ENCODE measurements around the gene PHC3.

The PHC3 gene

DNA sequence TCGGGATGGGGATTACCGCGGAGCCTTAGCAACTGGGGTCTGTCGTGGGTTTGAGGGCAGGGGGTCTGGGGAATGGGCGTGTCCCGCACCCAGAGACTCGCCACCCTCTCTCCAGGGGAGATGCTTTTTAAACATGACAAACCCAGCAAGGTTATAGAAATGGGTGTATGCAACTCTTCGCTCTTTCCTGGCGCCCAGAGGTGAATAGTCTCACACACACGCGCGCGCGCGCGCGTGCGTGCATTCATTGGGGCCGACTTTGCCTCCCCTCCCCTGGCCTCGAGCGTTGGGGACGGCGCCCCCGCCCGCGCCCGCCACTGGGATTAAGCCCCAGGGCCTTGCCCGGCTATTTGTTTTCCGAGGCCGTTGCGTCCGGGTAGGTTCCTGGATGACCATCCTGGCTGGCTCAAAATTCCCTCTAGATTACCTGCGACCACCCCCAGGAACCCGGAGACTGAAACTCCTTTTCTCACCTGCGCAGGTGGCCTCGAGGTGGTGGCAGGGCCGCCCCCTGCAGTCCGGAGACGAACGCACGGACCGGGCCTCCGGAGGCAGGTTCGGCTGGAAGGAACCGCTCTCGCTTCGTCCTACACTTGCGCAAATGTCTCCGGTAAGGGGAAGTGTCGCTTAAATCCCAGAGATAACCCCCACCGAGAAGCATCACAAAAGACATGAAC, 143.0 kb downstream of the PHC3 start:
- peak; percentile 44 to 46 for DNase-seq
